ENCODE data around the gene SLC12A1. TPM values are rescaled to one million over a fixed set of nuclear protein-coding genes. Genes with fewer than 3 reads are reported as not detected.

Gene SLC12A1
- total RNA-seq, 3 donors from 2014 or later: not detected

- Histone ChIP-seq H3K4me3 (no peak overlapping the region), H3K4me1 (ENCODE audit: low read depth) (peaks cover 3% of the 10 kb centered on the region), H3K36me3 (ENCODE audit: low read depth) (no peaks in the 10 kb centered on the region), H3K9me3 (no peaks in the 10 kb centered on the region)
- intact Hi-C loops (cut with DNase I, micrococcal nuclease): no loop called here
- no peak for ATAC-seq
- no peak for DNase-seq
- no peak for TF ChIP-seq CTCF (IDR thresholded peaks at IDR 0.05)
Observed at GRCh38 chr15:48281674-48282073, 75.6 kb downstream of the SLC12A1 start.

DNA sequence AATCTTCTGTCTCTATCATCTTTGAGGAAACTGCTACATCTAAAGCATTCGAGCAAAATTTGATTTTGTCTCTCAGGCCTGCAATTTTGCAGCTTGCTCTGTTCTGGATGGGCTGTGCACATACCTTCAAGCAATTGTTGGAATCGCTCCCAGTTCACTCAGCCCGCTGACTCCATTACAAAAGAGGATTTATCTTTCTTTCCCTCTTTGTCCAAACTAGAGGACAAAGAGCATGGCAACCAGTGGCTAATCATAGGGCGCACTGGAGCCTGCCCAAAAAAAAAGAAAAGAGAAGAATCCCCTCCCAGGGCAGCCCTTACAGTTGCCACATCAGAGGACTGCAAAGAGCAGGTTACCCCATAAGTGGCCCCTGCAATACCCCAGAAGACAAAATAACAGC lies 76.1 kb downstream of the SLC12A1 start:
- no peak for ATAC-seq
- H3K4me3 ChIP-seq: no peak overlapping the region
- DNase-seq: no peak

GRCh38 chr15:48283396-48284145 lies 77.5 kb downstream of the SLC12A1 start:
- Histone ChIP-seq H3K36me3 (ENCODE audit: low read depth) (no peaks in the 10 kb centered on the region), H3K9me3 (no peaks in the 10 kb centered on the region), H3K4me3 (no peak overlapping the region), H3K4me1 (ENCODE audit: low read depth) (peaks cover 3% of the 10 kb centered on the region)
- intact Hi-C loops (cut with DNase I, micrococcal nuclease): no loop called here
- no peak for TF ChIP-seq CTCF (IDR thresholded peaks at IDR 0.05)
- no peak for ATAC-seq
- DNase-seq: no peak

More for the DNA sequence above, 76.1 kb downstream of the SLC12A1 start:
- no peaks in the 10 kb centered on the region for H3K9me3 ChIP-seq
- TF ChIP-seq CTCF (IDR thresholded peaks at IDR 0.05): no peak
- no peaks in the 10 kb centered on the region for H3K36me3 ChIP-seq (ENCODE audit: low read depth)
- intact Hi-C loops (cut with DNase I, micrococcal nuclease): no loop called here
- peaks cover 3% of the 10 kb centered on the region for H3K4me1 ChIP-seq (ENCODE audit: low read depth)

DNA sequence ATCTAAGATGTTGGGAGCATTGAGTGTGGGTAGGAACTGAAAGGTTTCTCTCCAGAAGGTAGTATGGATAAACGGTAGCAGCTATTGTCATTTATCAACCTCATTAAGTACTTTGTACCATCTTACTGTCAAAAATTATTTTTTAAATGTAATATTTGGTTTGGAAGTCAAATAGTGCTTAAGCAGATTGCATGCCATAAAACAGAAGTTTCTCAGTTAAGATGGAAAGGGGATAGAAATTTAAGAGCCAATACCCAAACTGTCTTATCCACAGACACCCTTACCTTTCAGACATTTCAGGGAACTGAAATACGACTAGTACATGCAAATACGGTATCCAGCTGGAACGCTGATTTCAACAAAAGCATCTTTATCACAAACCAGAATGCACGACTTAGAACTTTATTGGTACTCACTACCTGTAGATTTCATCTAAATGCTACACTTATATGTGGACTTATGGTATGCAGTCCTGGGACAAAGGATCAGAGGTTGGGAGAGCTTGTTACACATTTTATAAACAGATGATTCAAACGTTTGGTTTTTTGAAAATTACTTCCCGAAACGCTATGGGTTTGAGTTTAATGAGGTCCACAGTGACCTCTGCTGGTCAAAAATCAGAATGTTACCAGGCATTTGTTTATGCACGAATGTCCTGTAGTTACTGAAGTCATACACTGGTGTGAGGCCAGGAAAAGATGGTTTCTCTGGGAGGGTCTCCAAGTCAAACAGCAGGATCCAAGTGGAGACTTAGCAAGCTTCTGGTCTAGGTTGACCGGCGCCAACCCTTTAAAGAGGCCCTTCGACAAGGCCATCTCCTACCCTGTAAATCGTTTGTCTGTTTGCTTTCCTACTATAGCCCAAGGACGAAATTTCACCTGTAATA lies 79.5 kb downstream of the SLC12A1 start:
- no peaks in the 10 kb centered on the region for H3K36me3 ChIP-seq (ENCODE audit: low read depth)
- ATAC-seq: peak; percentile 95
- H3K4me1 ChIP-seq (ENCODE audit: low read depth): peaks cover 3% of the 10 kb centered on the region
- intact Hi-C loops (cut with DNase I, micrococcal nuclease): no loop called here
- no peaks in the 10 kb centered on the region for H3K9me3 ChIP-seq
- H3K4me3 ChIP-seq: no peak overlapping the region
- peak; percentile 43 for TF ChIP-seq CTCF (IDR thresholded peaks at IDR 0.05)
- DNase-seq: peak in 1 of 3 donors; percentile 93

DNA sequence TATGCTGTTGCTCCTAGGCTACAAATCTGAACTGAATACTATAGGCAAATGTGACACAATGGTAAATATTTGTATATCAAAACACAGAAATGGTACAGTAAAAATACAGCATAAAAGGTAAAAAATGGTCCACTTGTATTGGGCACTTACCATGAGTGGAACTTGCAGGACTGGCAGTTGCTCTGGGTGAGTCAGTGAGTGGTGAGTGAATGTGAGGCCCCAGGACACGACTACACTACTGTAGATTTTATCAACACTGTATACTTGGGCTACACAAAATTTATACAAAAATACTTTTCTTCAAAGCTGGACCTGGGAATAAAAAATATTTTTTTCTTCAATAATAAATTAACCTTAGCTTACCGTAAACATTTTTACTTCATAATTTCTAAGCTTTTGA lies 83.5 kb downstream of the SLC12A1 start:
- Histone ChIP-seq H3K4me1 (ENCODE audit: low read depth) (no peaks in the 10 kb centered on the region), H3K9me3 (no peaks in the 10 kb centered on the region), H3K4me3 (no peak overlapping the region), H3K36me3 (ENCODE audit: low read depth) (no peaks in the 10 kb centered on the region)
- no peak for TF ChIP-seq CTCF (IDR thresholded peaks at IDR 0.05)
- DNase-seq: no peak
- no peak for ATAC-seq
- intact Hi-C loops (cut with DNase I, micrococcal nuclease): no loop called here
